Testis (tissue), 2 donors: ENCODE results near the gene ATP4A.

ENCODE experiments used
- POLR2A ChIP-seq: fragments of 450-650 bp; IDR thresholded peaks from one replicate; pipeline ENCODE4 v1.6.1; 2017; ENCODE audit warnings: antibody characterized with exemption, mild to moderate bottlenecking, moderate library complexity
- TF ChIP-seq, protein P1 (sequence below), 3 experiments: fragments of 450-650 bp in 2 of 3; fragments of 200-600 bp in 1 of 3; sonication (generic) in 1 of 3; IDR thresholded peaks; one replicate each; pipeline ENCODE4 v1.5.1; 2016 to 2019; ENCODE audit warnings: antibody characterized with exemption in 3 of 3, mild to moderate bottlenecking in 2 of 3, moderate library complexity in 1 of 3

GRCh38 chr19:35560271-35560670 lies 3.2 kb downstream of the ATP4A start:
- no peak for TF ChIP-seq POLR2A
- TF ChIP-seq, protein P1, sequence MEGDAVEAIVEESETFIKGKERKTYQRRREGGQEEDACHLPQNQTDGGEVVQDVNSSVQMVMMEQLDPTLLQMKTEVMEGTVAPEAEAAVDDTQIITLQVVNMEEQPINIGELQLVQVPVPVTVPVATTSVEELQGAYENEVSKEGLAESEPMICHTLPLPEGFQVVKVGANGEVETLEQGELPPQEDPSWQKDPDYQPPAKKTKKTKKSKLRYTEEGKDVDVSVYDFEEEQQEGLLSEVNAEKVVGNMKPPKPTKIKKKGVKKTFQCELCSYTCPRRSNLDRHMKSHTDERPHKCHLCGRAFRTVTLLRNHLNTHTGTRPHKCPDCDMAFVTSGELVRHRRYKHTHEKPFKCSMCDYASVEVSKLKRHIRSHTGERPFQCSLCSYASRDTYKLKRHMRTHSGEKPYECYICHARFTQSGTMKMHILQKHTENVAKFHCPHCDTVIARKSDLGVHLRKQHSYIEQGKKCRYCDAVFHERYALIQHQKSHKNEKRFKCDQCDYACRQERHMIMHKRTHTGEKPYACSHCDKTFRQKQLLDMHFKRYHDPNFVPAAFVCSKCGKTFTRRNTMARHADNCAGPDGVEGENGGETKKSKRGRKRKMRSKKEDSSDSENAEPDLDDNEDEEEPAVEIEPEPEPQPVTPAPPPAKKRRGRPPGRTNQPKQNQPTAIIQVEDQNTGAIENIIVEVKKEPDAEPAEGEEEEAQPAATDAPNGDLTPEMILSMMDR (IDR thresholded peaks at IDR 0.05), result no peak
